ENCODE data around the gene DPYSL5.

Gene DPYSL5

GRCh38 chr2:26976237-26976636 is 128.3 kb downstream of the DPYSL5 start:
- Mint-ChIP-seq H3K9me3 (no peaks in the 10 kb centered on the region), H3K27ac (ENCODE audit: low read depth) (no peak overlapping the region), H3K36me3 (ENCODE audit: insufficient read depth) (no peaks in the 10 kb centered on the region), H3K27me3 (peaks cover 11% of the 10 kb centered on the region), H3K4me1 (peaks cover 9% of the 10 kb centered on the region), H3K4me3 (no peak overlapping the region)
- ATAC-seq (replicated peaks; ENCODE audit: extremely low read depth, poor library complexity, severe bottlenecking) (no peak), DNase-seq (ENCODE audit: low spot score in 2 of 2) (no peak)

- Mint-ChIP-seq H3K9me3 (no peaks in the 10 kb centered on the region), H3K27me3 (peaks cover 11% of the 10 kb centered on the region), H3K4me1 (peaks cover 4% of the 10 kb centered on the region), H3K27ac (ENCODE audit: low read depth) (no peak overlapping the region), H3K4me3 (no peak overlapping the region), H3K36me3 (ENCODE audit: insufficient read depth) (no peaks in the 10 kb centered on the region)
- no peak for DNase-seq (ENCODE audit: low spot score in 2 of 2)
- no peak for ATAC-seq (replicated peaks; ENCODE audit: extremely low read depth, poor library complexity, severe bottlenecking)
These were observed 129.1 kb downstream of the DPYSL5 start for GRCh38 chr2:26977012-26977411.

- no peak overlapping the region for H3K27ac Mint-ChIP-seq (ENCODE audit: low read depth)
- peaks cover 11% of the 10 kb centered on the region for H3K27me3 Mint-ChIP-seq
These were observed 130.2 kb downstream of the DPYSL5 start for GRCh38 chr2:26978061-26978596.

DNA sequence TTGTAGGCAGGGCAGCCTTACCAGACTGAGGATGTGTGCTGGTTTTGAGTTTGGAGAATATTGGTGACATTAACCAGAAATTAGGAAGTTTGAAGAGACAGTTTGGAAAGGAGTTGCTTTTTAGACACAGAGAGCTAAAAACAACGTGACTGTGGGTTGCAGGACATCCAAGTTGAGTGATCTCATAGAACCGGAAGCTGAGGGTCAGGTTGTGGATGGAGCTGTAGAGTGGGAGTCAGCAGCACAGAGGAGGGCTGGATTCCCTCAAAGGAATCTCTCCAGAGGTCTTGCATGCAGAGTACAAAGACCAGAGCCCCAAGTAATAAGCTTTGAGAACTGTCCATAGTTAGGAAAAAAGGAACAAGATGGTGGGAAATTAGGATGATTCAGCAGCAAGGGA is 131.8 kb downstream of the DPYSL5 start:
- H3K27ac Mint-ChIP-seq (ENCODE audit: low read depth), result no peak overlapping the region
- H3K27me3 Mint-ChIP-seq, result peaks cover 11% of the 10 kb centered on the region
- H3K4me1 Mint-ChIP-seq, result peaks cover 4% of the 10 kb centered on the region
- DNase-seq (ENCODE audit: low spot score in 2 of 2), result no peak
- H3K4me3 Mint-ChIP-seq, result no peak overlapping the region
- no peak for ATAC-seq (replicated peaks; ENCODE audit: extremely low read depth, poor library complexity, severe bottlenecking)
- no peaks in the 10 kb centered on the region for H3K36me3 Mint-ChIP-seq (ENCODE audit: insufficient read depth)
- no peaks in the 10 kb centered on the region for H3K9me3 Mint-ChIP-seq

More at GRCh38 chr2:26978061-26978596, 130.2 kb downstream of the DPYSL5 start:
- peaks cover 4% of the 10 kb centered on the region for H3K4me1 Mint-ChIP-seq
- DNase-seq (ENCODE audit: low spot score in 2 of 2), result no peak
- ATAC-seq (replicated peaks; ENCODE audit: extremely low read depth, poor library complexity, severe bottlenecking), result no peak
- H3K9me3 Mint-ChIP-seq, result no peaks in the 10 kb centered on the region
- H3K36me3 Mint-ChIP-seq (ENCODE audit: insufficient read depth), result no peaks in the 10 kb centered on the region
- no peak overlapping the region for H3K4me3 Mint-ChIP-seq

GRCh38 chr2:26980971-26981370 is 133.0 kb downstream of the DPYSL5 start:
- Mint-ChIP-seq H3K27ac (ENCODE audit: low read depth) (no peak overlapping the region), H3K9me3 (no peaks in the 10 kb centered on the region), H3K4me3 (no peak overlapping the region), H3K4me1 (peaks cover 4% of the 10 kb centered on the region), H3K36me3 (ENCODE audit: insufficient read depth) (no peaks in the 10 kb centered on the region), H3K27me3 (peaks cover 11% of the 10 kb centered on the region)
- DNase-seq (ENCODE audit: low spot score in 2 of 2) (no peak), ATAC-seq (replicated peaks; ENCODE audit: extremely low read depth, poor library complexity, severe bottlenecking) (no peak)

DNA sequence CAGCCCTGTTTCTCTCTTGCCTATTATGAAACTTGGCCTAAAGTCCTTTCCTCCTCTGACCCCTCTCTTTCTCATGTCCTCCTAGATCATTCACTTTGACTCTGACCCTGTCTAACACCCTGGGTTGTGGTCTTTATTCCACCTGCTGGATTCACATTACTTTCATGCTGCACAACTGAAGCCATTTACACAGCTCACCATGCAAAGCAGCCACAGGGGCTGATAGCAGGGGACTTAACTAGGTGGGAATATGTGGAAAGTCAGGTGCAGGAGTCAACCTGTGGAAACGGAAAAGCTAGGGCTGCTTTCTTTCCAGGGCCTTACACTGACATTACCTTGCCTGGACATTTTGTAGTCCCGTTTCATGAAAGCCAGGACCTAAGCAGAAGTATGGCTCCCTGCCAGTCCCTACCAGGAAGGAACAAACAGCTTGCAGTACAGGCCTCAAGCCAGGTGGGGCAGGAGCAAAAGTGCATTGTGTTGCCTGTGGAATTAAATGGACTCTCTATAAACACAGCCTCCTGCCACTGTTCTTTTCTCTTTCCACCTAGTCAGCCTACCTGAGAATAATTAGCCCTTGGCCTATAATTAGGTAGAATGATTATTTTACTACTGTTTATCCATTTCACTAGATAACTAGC is 134.3 kb downstream of the DPYSL5 start:
- ATAC-seq (replicated peaks; ENCODE audit: extremely low read depth, poor library complexity, severe bottlenecking) (no peak), DNase-seq (ENCODE audit: low spot score in 2 of 2) (no peak)
- Mint-ChIP-seq H3K27ac (ENCODE audit: low read depth) (no peak overlapping the region), H3K4me3 (no peak overlapping the region), H3K9me3 (no peaks in the 10 kb centered on the region), H3K36me3 (ENCODE audit: insufficient read depth) (no peaks in the 10 kb centered on the region), H3K4me1 (peaks cover 4% of the 10 kb centered on the region), H3K27me3 (peaks cover 11% of the 10 kb centered on the region)

- Mint-ChIP-seq H3K27ac (ENCODE audit: low read depth) (no peak overlapping the region), H3K27me3 (peaks cover 11% of the 10 kb centered on the region), H3K9me3 (no peaks in the 10 kb centered on the region), H3K4me1 (peaks cover 4% of the 10 kb centered on the region), H3K36me3 (ENCODE audit: insufficient read depth) (no peaks in the 10 kb centered on the region), H3K4me3 (no peak overlapping the region)
- no peak for DNase-seq (ENCODE audit: low spot score in 2 of 2)
- no peak for ATAC-seq (replicated peaks; ENCODE audit: extremely low read depth, poor library complexity, severe bottlenecking)
These were observed 135.8 kb downstream of the DPYSL5 start for GRCh38 chr2:26983746-26984145.

DNA sequence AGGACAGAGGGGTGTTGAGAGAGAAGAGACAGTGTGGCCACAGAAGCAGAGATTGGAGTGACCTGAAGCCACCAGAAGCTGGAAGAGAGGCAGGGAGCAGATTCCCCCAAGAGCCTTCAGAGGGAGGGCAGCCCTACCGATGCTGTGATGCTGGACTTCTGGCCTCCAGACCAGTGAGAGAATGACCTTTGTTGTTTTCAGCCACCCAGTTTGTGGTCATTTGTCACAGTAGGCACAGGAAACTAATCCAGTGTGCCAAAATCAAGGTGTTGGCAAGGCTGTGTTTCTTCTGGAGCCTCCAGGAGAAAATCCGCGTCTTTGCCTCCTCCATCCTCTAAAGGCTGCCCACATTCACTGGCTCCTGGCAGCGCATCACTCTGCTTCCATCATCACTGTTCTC is 137.9 kb downstream of the DPYSL5 start:
- H3K27me3 Mint-ChIP-seq, result no peaks in the 10 kb centered on the region
- no peak overlapping the region for H3K27ac Mint-ChIP-seq (ENCODE audit: low read depth)
- H3K9me3 Mint-ChIP-seq, result no peaks in the 10 kb centered on the region
- ATAC-seq (replicated peaks; ENCODE audit: extremely low read depth, poor library complexity, severe bottlenecking), result no peak
- H3K4me3 Mint-ChIP-seq, result no peak overlapping the region
- H3K36me3 Mint-ChIP-seq (ENCODE audit: insufficient read depth), result no peaks in the 10 kb centered on the region
- DNase-seq (ENCODE audit: low spot score in 2 of 2), result no peak
- peaks cover 4% of the 10 kb centered on the region for H3K4me1 Mint-ChIP-seq

DNA sequence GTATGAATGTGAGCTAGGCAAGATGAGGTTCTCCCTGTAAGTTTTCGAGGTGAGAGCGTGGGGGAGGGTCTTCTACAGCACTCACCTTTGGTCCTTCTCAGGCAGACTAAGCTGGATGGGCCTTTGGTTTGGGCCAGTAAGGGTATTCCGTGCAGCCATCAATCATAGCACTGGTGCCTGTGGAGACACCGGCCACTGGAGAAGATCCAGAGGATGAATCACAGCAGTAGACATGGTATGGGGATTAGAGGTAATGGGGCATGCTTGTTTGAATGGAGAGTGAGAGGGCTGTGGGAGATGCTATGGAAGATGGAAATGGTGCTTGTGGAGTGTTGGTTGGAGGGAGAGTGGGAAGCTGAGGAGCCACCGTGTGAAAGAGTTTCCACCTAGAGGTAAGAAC is 138.6 kb downstream of the DPYSL5 start:
- no peak overlapping the region for H3K27ac Mint-ChIP-seq (ENCODE audit: low read depth)
- no peaks in the 10 kb centered on the region for H3K27me3 Mint-ChIP-seq
- H3K4me3 Mint-ChIP-seq, result no peak overlapping the region
- H3K9me3 Mint-ChIP-seq, result no peaks in the 10 kb centered on the region
- ATAC-seq (replicated peaks; ENCODE audit: extremely low read depth, poor library complexity, severe bottlenecking) (no peak), DNase-seq (ENCODE audit: low spot score in 2 of 2) (no peak)
- H3K4me1 Mint-ChIP-seq, result no peaks in the 10 kb centered on the region
- no peaks in the 10 kb centered on the region for H3K36me3 Mint-ChIP-seq (ENCODE audit: insufficient read depth)

DNA sequence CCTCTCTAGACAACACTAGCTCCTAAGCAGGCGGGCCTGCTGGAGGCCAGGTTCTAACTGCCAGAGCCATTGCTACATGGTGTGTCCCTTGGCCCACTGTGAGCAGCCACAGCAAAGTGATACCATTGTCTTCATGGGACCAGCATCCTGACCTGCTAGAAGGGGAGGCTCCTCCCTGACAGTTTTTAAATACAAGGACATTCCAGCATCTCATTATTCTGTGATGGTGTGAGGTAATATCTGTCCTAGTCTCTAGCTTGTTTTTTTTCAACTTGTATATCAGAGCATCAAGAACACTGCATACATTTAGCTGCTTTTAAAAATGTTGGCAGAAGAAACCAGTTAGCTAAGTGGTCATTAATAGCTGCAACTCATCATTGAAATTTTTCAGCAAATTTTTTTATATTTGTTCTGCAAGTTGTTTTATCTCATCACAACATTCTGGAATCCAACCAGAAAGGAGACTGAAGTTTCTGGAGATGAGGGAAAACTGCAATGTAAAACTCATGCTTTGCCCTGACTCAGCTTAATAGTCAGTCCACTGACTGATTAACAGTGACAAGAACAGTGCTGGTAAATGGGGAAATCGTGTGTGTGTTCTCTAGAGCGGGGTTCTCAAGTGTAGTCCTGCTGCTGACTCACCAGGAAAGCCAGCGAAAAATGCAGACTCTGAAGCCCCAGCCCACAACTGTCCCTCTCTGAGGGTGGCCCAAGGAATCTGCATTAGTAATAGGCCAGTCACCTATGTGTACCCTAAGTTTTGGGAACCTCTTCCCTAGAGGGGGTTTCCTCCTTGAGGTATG is 140.3 kb downstream of the DPYSL5 start:
- Mint-ChIP-seq H3K9me3 (no peaks in the 10 kb centered on the region), H3K4me1 (no peaks in the 10 kb centered on the region), H3K27ac (ENCODE audit: low read depth) (no peak overlapping the region), H3K36me3 (ENCODE audit: insufficient read depth) (no peaks in the 10 kb centered on the region), H3K4me3 (no peak overlapping the region), H3K27me3 (no peaks in the 10 kb centered on the region)
- ATAC-seq (replicated peaks; ENCODE audit: extremely low read depth, poor library complexity, severe bottlenecking) (no peak), DNase-seq (ENCODE audit: low spot score in 2 of 2) (no peak)

DNA sequence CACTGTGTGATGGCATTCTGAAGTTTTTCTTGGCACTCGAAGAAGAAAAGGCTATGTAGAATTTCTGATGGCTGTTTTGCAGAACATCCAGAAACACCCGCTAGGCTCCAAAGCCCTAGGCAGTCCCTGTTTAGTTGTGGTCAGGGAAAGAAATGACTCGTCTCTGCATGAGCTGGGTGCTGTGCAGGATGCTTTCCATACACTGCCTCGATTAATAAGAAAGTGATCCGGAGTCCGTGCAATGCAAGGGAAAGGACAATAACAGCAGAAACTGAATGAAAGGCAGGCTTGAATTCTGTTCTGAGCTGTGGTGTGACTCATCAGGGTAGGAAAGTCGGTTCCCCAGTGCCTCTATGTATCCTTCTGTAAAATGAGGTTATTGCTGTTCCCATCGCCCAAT is 141.2 kb downstream of the DPYSL5 start:
- Mint-ChIP-seq H3K27me3 (no peaks in the 10 kb centered on the region), H3K9me3 (no peaks in the 10 kb centered on the region), H3K36me3 (ENCODE audit: insufficient read depth) (no peaks in the 10 kb centered on the region), H3K4me1 (no peaks in the 10 kb centered on the region), H3K27ac (ENCODE audit: low read depth) (no peak overlapping the region), H3K4me3 (no peak overlapping the region)
- ATAC-seq (replicated peaks; ENCODE audit: extremely low read depth, poor library complexity, severe bottlenecking) (no peak), DNase-seq (ENCODE audit: low spot score in 2 of 2) (no peak)

GRCh38 chr2:26991717-26992116 is 143.8 kb downstream of the DPYSL5 start:
- H3K4me1 Mint-ChIP-seq, result no peaks in the 10 kb centered on the region

DNA sequence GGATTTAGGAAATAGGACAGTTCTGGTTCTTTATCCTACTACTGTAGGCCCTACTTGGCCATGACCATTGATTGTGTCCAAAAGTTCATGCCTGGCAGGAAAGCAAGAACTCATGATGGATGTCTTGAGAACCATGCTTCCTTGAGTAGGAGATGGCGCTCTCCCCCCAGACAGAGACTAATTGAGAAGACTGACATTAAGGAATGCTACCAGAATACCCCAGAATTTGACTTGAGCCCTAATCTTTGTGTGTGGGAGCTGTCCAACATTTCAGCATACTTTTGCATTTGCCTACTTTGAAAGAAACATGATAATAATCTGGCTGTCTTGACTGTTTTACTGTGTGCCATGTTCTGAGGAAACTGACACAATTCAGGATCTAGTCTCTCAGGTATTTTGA is 145.8 kb downstream of the DPYSL5 start:
- no peak overlapping the region for H3K27ac Mint-ChIP-seq (ENCODE audit: low read depth)
- no peaks in the 10 kb centered on the region for H3K4me1 Mint-ChIP-seq
- ATAC-seq (replicated peaks; ENCODE audit: extremely low read depth, poor library complexity, severe bottlenecking) (no peak), DNase-seq (ENCODE audit: low spot score in 2 of 2) (no peak)
- no peaks in the 10 kb centered on the region for H3K36me3 Mint-ChIP-seq (ENCODE audit: insufficient read depth)
- no peak overlapping the region for H3K4me3 Mint-ChIP-seq
- peaks cover 4% of the 10 kb centered on the region for H3K27me3 Mint-ChIP-seq
- H3K9me3 Mint-ChIP-seq, result no peaks in the 10 kb centered on the region

More at GRCh38 chr2:26991717-26992116, 143.8 kb downstream of the DPYSL5 start:
- Mint-ChIP-seq H3K36me3 (ENCODE audit: insufficient read depth) (no peaks in the 10 kb centered on the region), H3K27ac (ENCODE audit: low read depth) (no peak overlapping the region), H3K27me3 (no peaks in the 10 kb centered on the region), H3K4me3 (no peak overlapping the region), H3K9me3 (no peaks in the 10 kb centered on the region)
- DNase-seq (ENCODE audit: low spot score in 2 of 2), result no peak
- ATAC-seq (replicated peaks; ENCODE audit: extremely low read depth, poor library complexity, severe bottlenecking), result no peak
